ENCODE measurements around the gene TRIM16.
"Not testable (repeated sequence)": the region's sequence is repeated elsewhere in the genome, so short reads cannot be mapped to it uniquely, and the experiment has no call there.

TRIM16 gene

GRCh38 chr17:15683824-15684478 lies at the start of gene TRIM16:
TRIM16 (minus strand) TSS chr17:15684311; CDS start chr17:15651609, 32,702 bp downstream.
- DNase-seq = peak; percentile 52

- DNase-seq = not testable (repeated sequence)
Observed at GRCh38 chr17:15733174-15733789, 49.2 kb upstream of the TRIM16 start.

- DNase-seq = not testable (repeated sequence)
Observed at GRCh38 chr17:15731900-15732299, 47.8 kb upstream of the TRIM16 start, which contains the start of gene TBC1D26. TBC1D26 (plus strand) TSS chr17:15732283; CDS start chr17:15735349, 3,066 bp downstream.

- not testable (repeated sequence) for DNase-seq
Observed at GRCh38 chr17:15730535-15730934, 46.4 kb upstream of the TRIM16 start.

DNA sequence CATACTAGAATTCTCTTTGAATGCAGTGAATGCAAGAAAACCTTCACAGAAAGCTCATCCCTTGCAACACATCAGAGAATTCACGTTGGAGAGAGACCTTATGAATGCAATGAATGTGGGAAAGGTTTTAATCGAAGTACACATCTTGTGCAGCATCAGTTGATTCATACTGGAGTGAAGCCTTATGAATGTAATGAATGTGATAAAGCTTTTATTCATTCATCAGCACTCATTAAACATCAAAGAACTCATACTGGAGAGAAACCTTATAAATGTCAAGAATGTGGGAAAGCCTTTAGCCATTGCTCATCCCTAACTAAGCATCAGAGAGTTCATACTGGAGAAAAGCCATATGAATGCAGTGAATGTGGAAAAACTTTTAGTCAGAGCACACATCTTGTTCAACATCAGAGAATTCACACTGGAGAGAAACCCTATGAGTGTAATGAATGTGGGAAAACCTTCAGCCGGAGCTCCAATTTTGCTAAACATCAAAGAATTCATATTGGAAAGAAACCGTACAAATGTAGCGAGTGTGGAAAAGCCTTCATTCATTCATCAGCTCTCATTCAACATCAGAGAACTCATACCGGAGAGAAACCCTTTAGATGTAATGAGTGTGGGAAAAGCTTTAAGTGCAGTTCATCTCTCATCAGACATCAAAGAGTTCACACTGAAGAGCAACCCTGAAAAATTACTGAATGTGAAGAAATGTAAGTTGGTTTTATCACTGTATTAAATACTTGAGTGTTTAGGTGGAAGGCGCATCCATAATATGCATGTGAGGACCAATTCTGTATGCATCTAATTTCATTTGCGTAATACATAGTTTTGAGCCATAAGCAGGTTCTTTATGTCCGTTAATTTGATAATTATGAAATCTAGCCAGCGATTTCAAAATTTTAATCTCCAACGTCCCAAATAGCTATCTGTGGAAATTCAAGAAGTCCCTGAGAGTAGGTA lies 32.8 kb upstream of the TRIM16 start:
- not testable (repeated sequence) for DNase-seq

DNA sequence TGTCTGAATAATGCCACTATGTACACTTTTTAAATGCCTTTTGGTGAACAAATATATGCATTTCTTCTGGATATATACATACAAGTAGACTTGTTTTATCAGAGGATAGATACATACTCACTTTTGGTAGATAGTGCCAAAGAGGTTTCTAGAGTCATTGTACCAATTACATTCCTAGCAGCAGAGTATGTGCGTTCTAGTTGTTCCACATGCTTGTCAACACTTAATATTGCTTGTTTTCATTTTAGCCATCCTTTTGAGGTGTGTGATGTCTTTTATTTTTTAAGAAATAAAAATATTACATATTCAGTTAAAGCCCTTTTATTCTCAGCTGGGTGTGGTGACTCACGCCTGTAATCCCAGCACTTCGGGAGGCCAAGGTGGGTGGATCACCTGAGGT lies 24.8 kb upstream of the TRIM16 start:
- not testable (repeated sequence) for DNase-seq

GRCh38 chr17:15704813-15705212 lies 20.7 kb upstream of the TRIM16 start:
- DNase-seq = not testable (repeated sequence)

GRCh38 chr17:15704239-15704638 lies 20.1 kb upstream of the TRIM16 start:
- not testable (repeated sequence) for DNase-seq

GRCh38 chr17:15699937-15700336 lies 15.8 kb upstream of the TRIM16 start:
- not testable (repeated sequence) for DNase-seq

GRCh38 chr17:15699413-15699924 lies 15.4 kb upstream of the TRIM16 start, which contains the start of gene ZNF286A:
ZNF286A (plus strand) TSS chr17:15699752; CDS start chr17:15700330, 578 bp downstream.
- DNase-seq = peak; percentile 94

- not testable (repeated sequence) for DNase-seq
Observed at GRCh38 chr17:15698967-15699366, 14.9 kb upstream of the TRIM16 start.

DNA sequence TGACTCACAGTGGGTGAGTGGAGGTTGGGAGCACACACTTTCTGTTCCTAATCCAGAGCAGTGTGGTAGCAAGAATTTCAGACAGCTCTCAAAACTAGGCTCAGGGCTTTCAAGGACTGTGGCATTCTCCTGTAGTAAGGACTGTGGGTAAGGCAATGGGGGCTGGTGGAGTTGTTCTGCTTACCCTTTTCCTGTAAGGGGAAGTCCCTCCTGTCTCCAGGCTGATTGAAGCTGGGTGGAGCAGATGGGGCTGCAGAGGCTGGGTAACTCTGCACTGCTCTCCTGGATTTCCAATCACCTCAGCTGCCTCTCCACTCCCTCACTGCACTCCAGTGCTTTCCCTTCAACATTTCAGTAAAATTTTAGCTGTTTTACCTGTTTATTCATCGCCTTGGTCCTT lies 3.4 kb upstream of the TRIM16 start:
- DNase-seq = not testable (repeated sequence)

DNA sequence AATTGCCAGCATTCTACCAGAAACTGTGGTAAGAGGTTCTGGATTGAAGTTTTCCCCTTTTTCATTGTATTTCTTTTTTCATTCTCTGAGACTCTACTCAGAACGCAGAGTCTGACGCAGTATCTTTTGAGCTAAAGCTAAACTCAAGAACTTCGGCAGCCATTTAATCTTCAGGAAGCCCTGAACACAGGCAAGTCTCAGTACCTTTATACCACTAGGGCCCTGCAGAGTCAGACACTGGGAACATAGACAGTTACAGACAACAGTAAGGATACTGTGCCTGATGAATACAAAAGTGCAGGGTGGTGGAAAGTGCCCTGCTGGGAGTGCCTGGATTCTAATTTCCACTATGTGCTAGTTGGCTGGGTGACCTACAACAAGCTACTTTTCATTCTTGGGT lies 976 bp downstream of the TRIM16 start:
- DNase-seq = not testable (repeated sequence)

- not testable (repeated sequence) for DNase-seq
Observed at GRCh38 chr17:15675991-15676390, 8.1 kb downstream of the TRIM16 start.

GRCh38 chr17:15674640-15675039 lies 9.5 kb downstream of the TRIM16 start:
- not testable (repeated sequence) for DNase-seq

GRCh38 chr17:15669526-15669925 lies 14.6 kb downstream of the TRIM16 start:
- DNase-seq = not testable (repeated sequence)

DNA sequence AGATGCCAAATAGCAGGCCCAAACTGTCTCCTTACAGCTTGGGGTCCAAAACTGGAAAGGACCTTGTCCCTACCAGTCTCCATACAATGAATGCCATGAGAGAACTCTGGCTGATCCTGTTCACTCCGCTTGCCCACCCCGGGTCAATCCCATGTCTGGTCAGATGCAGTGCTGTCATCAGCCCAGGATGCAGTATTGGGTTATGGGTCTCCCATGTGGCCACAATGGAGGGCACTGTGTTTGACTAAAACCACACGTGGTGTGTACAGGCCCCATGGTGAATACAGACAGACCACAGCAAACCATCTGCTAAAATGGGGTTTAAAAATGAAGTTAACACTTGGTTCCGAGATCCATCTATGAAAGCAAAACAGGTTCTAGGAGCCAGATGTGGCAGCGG lies 20.4 kb downstream of the TRIM16 start:
- no peak for DNase-seq

DNA sequence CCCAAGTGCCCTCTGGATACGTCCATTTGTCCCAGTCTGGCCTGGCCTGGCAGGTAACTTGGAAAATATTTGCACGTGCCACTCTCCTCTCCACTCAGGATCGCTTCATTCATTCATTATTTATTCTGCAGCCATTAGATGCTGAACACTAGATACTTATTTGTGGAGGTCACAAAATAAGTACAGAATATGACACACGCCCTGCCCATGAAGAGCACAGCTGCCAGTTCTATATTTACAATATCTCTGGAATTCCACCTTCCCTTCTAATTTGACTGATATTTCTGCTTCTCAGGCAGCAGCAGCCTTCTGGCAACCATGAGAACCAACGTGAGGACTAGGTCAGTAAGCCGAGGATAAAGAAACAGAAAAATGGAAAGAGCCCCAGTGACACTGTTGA lies 20.9 kb downstream of the TRIM16 start:
- no peak for DNase-seq

- no peak for DNase-seq
Observed at GRCh38 chr17:15662681-15663080, 21.4 kb downstream of the TRIM16 start.

DNA sequence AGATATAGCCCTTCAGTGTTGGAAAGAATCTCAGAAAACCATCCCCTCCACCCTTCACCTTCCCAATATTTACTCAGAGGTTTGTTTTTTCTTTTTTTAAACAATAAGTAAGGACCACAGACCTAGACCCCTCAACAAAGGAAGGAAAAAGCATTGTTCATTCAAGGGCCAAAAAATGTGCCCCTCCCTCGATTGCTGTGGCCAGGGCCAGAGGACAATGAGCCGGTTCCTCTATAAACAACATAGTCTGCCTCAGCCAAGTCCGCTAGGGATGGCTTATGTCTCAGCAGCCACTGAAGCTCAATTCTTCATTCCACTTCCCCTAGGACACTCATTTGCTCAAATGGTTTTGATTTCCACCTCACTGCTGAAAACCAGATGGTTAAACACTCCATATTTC lies 24.0 kb downstream of the TRIM16 start:
- no peak for DNase-seq

- DNase-seq = no peak
Observed at GRCh38 chr17:15659663-15660062, 24.4 kb downstream of the TRIM16 start.

GRCh38 chr17:15659236-15659635 lies 24.9 kb downstream of the TRIM16 start:
- DNase-seq = no peak

- no peak for DNase-seq
Observed at GRCh38 chr17:15658296-15658695, 25.8 kb downstream of the TRIM16 start.

Measured in NCI-H2171 (cell line).